SK-N-SH (cell line): ENCODE data around the gene GPATCH1. TPM values are rescaled to one million over a fixed set of nuclear protein-coding genes. Genes with fewer than 3 reads are reported as not detected.

Source experiments
- CTCF ChIA-PET: fragments of 300-600, 350-600 bp; formaldehyde crosslinking; extraction: SDS; loops from one replicate; lab custom pipeline; 2021; lab: Yijun Ruan, JAX
- POLR2A ChIA-PET: fragments of 350-600 bp; sonication (Branson Sonifier 250); formaldehyde crosslinking; extraction: SDS; loops from one replicate; lab custom pipeline; 2020; ENCODE audit warnings: antibody characterized with exemption, inconsistent platforms; lab: Yijun Ruan, JAX
- DNase-seq: peaks from one replicate; pipeline ENCODE4 v3.0.0; 2012
- H2AFZ ChIP-seq: fragments of 200-600 bp; sonication (generic); 2 replicates; pipeline ENCODE4 v1.8.1; 2016; ENCODE audit warnings: antibody characterized with exemption, mild to moderate bottlenecking, low read depth
- H3F3A ChIP-seq: fragments of 200-600 bp; sonication (generic); replicated peaks from 2 replicates; pipeline ENCODE3; 2016; ENCODE audit warnings: antibody characterized with exemption, mild to moderate bottlenecking; ENCODE audit not compliant: insufficient read depth
- H3K27ac ChIP-seq, 2 experiments: fragments of 200-500 bp in 1 of 2; fragments of 200-600 bp in 1 of 2; sonication (Bioruptor generic) in 1 of 2; sonication (generic), shearing (Covaris generic) in 1 of 2; 2 replicates each; pipeline versions ENCODE4 v1.5.1 to v1.6.1; 2014 to 2016; ENCODE audit warnings: low read depth in 2 of 2, inconsistent platforms in 1 of 2, low read length in 1 of 2, mild to moderate bottlenecking in 1 of 2, mixed read lengths in 1 of 2
- H3K27me3 ChIP-seq: fragments of 200-600 bp; sonication (generic), shearing (Covaris generic); 2 replicates; pipeline ENCODE4 v1.6.1; 2016; ENCODE audit warnings: mixed run types; ENCODE audit not compliant: insufficient read depth
- H3K36me3 ChIP-seq, 2 experiments: fragments of 200-500 bp in 1 of 2; fragments of 200-600 bp in 1 of 2; sonication (Bioruptor generic) in 1 of 2; sonication (generic) in 1 of 2; replicated peaks in 1 of 2; 2 replicates each; pipeline versions ENCODE3 to v1.5.1; 2014 to 2016; ENCODE audit warnings: low read length in 1 of 2, mild to moderate bottlenecking in 1 of 2; ENCODE audit not compliant: insufficient read depth in 2 of 2, control insufficient read depth in 1 of 2
- H3K4me1 ChIP-seq, 2 experiments: fragments of 200-500 bp in 1 of 2; fragments of 200-600 bp in 1 of 2; sonication (Bioruptor generic) in 1 of 2; sonication (generic), shearing (Covaris generic) in 1 of 2; 2 replicates each; pipeline versions ENCODE4 v1.5.1 to v1.6.1; 2014 to 2016; ENCODE audit warnings: low read depth in 1 of 2, low read length in 1 of 2, mixed run types in 1 of 2; ENCODE audit not compliant: insufficient read depth in 2 of 2, control insufficient read depth in 1 of 2
- H3K4me2 ChIP-seq: fragments of 200-600 bp; sonication (generic), shearing (Covaris generic); 2 replicates; pipeline ENCODE4 v1.6.1; 2017; ENCODE audit warnings: mixed run types
- H3K4me3 ChIP-seq, 2 experiments: fragments of 200-500 bp in 1 of 2; fragments of 200-600 bp in 1 of 2; sonication (Bioruptor generic) in 1 of 2; sonication (generic), shearing (Covaris generic) in 1 of 2; 2 replicates each; pipeline versions ENCODE4 v1.5.1 to v1.8.1; 2014 to 2016; ENCODE audit warnings: low read depth in 2 of 2, inconsistent platforms in 1 of 2, low read length in 1 of 2, mild to moderate bottlenecking in 1 of 2, mixed read lengths in 1 of 2, moderate library complexity in 1 of 2
- H3K79me2 ChIP-seq: fragments of 200-600 bp; sonication (generic); 2 replicates; pipeline ENCODE4 v1.8.1; 2017; ENCODE audit warnings: mild to moderate bottlenecking; ENCODE audit not compliant: insufficient read depth
- H3K9ac ChIP-seq: fragments of 200-600 bp; sonication (generic); 2 replicates; pipeline ENCODE4 v1.6.1; 2017; ENCODE audit warnings: mixed run types
- H3K9me2 ChIP-seq: fragments of 200-600 bp; sonication (generic); 2 replicates; pipeline ENCODE4 v1.6.1; 2017; ENCODE audit warnings: mixed run types
- H3K9me3 ChIP-seq: fragments of 200-600 bp; sonication (generic); 2 replicates; pipeline ENCODE4 v1.6.1; 2017; ENCODE audit warnings: mixed run types, mild to moderate bottlenecking, moderate library complexity
- H4K20me1 ChIP-seq: fragments of 200-600 bp; sonication (generic); 2 replicates; pipeline ENCODE4 v1.6.1; 2017; ENCODE audit warnings: mild to moderate bottlenecking, mixed run types; ENCODE audit not compliant: insufficient read depth
- CTCF ChIP-seq: fragments of 200-600 bp; sonication (generic); IDR thresholded peaks from 2 replicates; pipeline ENCODE4 v1.6.1; 2017; ENCODE audit warnings: antibody characterized with exemption, mild to moderate bottlenecking, moderate library complexity
- EP300 ChIP-seq, 2 experiments: IDR thresholded peaks; 2 replicates each; pipeline versions ENCODE4 v1.4.0 to v1.6.1; 2012; ENCODE audit warnings: borderline replicate concordance in 1 of 2, low read depth in 1 of 2, low read length in 1 of 2
- EZH2phosphoT487 ChIP-seq: fragments of 200-600 bp; sonication (generic); IDR thresholded peaks from 2 replicates; pipeline ENCODE4 v1.6.1; 2017; ENCODE audit warnings: low read depth, mixed run types, mild to moderate bottlenecking, antibody characterized with exemption, moderate library complexity, borderline replicate concordance
- FOSL2 ChIP-seq: IDR thresholded peaks from 2 replicates; pipeline ENCODE4 v1.4.0; 2012; ENCODE audit warnings: low read depth, mild to moderate bottlenecking, moderate library complexity, borderline replicate concordance
- GATA2 ChIP-seq: sonication (generic); formaldehyde crosslinking; IDR thresholded peaks from 2 replicates; pipeline ENCODE4 v1.5.0; 2020; ENCODE audit warnings: mild to moderate bottlenecking, missing genetic modification reagents
- IRF3 ChIP-seq: fragments of 150-350 bp; IDR thresholded peaks from 2 replicates; pipeline ENCODE4 v1.6.1; 2016; ENCODE audit warnings: mild to moderate bottlenecking, low read depth, low read length
- JUND ChIP-seq: IDR thresholded peaks from 2 replicates; pipeline ENCODE4 v1.4.0; 2012
- MEF2A ChIP-seq: IDR thresholded peaks from 2 replicates; pipeline ENCODE4 v1.4.0; 2012; ENCODE audit warnings: low read depth, borderline replicate concordance
- NFIC ChIP-seq: IDR thresholded peaks from 2 replicates; pipeline ENCODE4 v1.4.0; 2012; ENCODE audit warnings: borderline replicate concordance
- PBX3 ChIP-seq: IDR thresholded peaks from 2 replicates; pipeline ENCODE4; 2012
- RAD21 ChIP-seq: IDR thresholded peaks from 2 replicates; pipeline ENCODE4 v1.6.1; 2012; ENCODE audit warnings: mild to moderate bottlenecking, low read length
- RCOR1 ChIP-seq: fragments of 150-350 bp; IDR thresholded peaks from 2 replicates; pipeline ENCODE4 v1.6.1; 2017; ENCODE audit warnings: antibody characterized with exemption, low read length
- REST ChIP-seq: IDR thresholded peaks from 2 replicates; pipeline ENCODE4 v1.6.1; 2012; ENCODE audit warnings: mild to moderate bottlenecking, low read depth, low read length, moderate library complexity
- RFX5 ChIP-seq: IDR thresholded peaks from 2 replicates; pipeline ENCODE4 v1.6.1; 2012; ENCODE audit warnings: mild to moderate bottlenecking, improper control_type of control experiment, low read length
- RXRA ChIP-seq: IDR thresholded peaks from 2 replicates; pipeline ENCODE4 v1.4.0; 2012; ENCODE audit warnings: low read depth, mild to moderate bottlenecking, borderline replicate concordance
- SMC3 ChIP-seq: IDR thresholded peaks from 2 replicates; pipeline ENCODE4 v1.6.1; 2012; ENCODE audit warnings: low read depth, low read length, improper control_type of control experiment
- TEAD4 ChIP-seq: IDR thresholded peaks from 2 replicates; pipeline ENCODE4 v1.4.0; 2012; ENCODE audit warnings: mild to moderate bottlenecking, borderline replicate concordance; ENCODE audit not compliant: insufficient read depth
- USF1 ChIP-seq: IDR thresholded peaks from 2 replicates; pipeline ENCODE4 v1.4.0; 2012; ENCODE audit warnings: low read depth, borderline replicate concordance
- USF2 ChIP-seq: fragments of 150-350 bp; IDR thresholded peaks from 2 replicates; pipeline ENCODE4 v1.6.1; 2017; ENCODE audit warnings: antibody characterized with exemption, low read length, low read depth, borderline replicate concordance
- WGBS: methylation state at CpG from one replicate; pipeline ENCODE4 v1.1.6; 2017; ENCODE audit warnings: low lambda C conversion rate; 5-methylcytosine and 5-hydroxymethylcytosine counted together
- polyA plus RNA-seq, 3 experiments: library from polyadenylated mRNA; depleted of rRNA; stranded (reverse); fragments of >200 nt; gene quantifications; 2 replicates each; pipeline ENCODE4 v1.2.3, GENCODE V29; 2012

Gene GPATCH1
- polyA plus RNA-seq, 1 of the 3 experiments (the other 2 are of a cell fraction) = 5.9 TPM

GRCh38 chr19:33156334-33156733, 75.4 kb downstream of the GPATCH1 start (continued):
- TF ChIP-seq IRF3 (no peak), SMC3 (no peak), RAD21 (no peak), PBX3 (no peak), JUND (no peak), GATA2 (CRISPR knock-in tag) (no peak), REST (no peak), NFIC (no peak), MEF2A (no peak), FOSL2 (no peak), RXRA (no peak)

- no peaks in the 10 kb centered on the region for H4K20me1 ChIP-seq
- ChIA-PET POLR2A (no interaction called here), CTCF (interaction anchor here (1.0 to 6.2 kb wide), 5 partner anchors 19 to 35 kb away, joined by 3 to 30 read pairs (median 3); no protein-coding TSS in a partner anchor)
- no peak overlapping the region for H2AFZ ChIP-seq
- no peak overlapping the region for H3K4me2 ChIP-seq
- 79% methylated on average over 3 of the region's 3 CpGs for WGBS
- no peak overlapping the region for H3K4me3 ChIP-seq
- H3K36me3 ChIP-seq = no peaks in the 10 kb centered on the region
- TF ChIP-seq MEF2A = no peak
- TF ChIP-seq CTCF = no peak
- TF ChIP-seq USF2 = no peak
- TF ChIP-seq USF1 = no peak
- TF ChIP-seq EZH2phosphoT487 = no peak
- TF ChIP-seq TEAD4 = no peak
- TF ChIP-seq RFX5 = no peak
- no peak for TF ChIP-seq EP300 (IDR thresholded peaks at IDR 0.05; ENCODE audit: borderline replicate concordance in 1 of 2, low read depth in 1 of 2, low read length in 1 of 2)
- no peak for TF ChIP-seq RCOR1
- no peaks in the 10 kb centered on the region for H3F3A ChIP-seq
- DNase-seq = no peak
- H3K9me3 ChIP-seq = no peaks in the 10 kb centered on the region
- no peak overlapping the region for H3K9ac ChIP-seq
- H3K9me2 ChIP-seq = no peaks in the 10 kb centered on the region
- no peaks in the 10 kb centered on the region; a peak in 1 of 4 replicates for H3K4me1 ChIP-seq
- H3K27ac ChIP-seq = no peak overlapping the region
- H3K27me3 ChIP-seq = no peaks in the 10 kb centered on the region
- H3K79me2 ChIP-seq = no peaks in the 10 kb centered on the region
Observed at GRCh38 chr19:33157906-33158305, 76.9 kb downstream of the GPATCH1 start.
